Measurements from ENCODE around the gene IGSF11.
"Not testable (repeated sequence)": the region's sequence is repeated elsewhere in the genome, so short reads cannot be mapped to it uniquely, and the experiment has no call there.

The IGSF11 gene

GRCh38 chr3:118859950-118860349, 174.7 kb downstream of the IGSF11 start:
- no peak for DNase-seq

- not testable (repeated sequence) for DNase-seq
These were observed 183.0 kb downstream of the IGSF11 start for GRCh38 chr3:118851466-118852193.

DNA sequence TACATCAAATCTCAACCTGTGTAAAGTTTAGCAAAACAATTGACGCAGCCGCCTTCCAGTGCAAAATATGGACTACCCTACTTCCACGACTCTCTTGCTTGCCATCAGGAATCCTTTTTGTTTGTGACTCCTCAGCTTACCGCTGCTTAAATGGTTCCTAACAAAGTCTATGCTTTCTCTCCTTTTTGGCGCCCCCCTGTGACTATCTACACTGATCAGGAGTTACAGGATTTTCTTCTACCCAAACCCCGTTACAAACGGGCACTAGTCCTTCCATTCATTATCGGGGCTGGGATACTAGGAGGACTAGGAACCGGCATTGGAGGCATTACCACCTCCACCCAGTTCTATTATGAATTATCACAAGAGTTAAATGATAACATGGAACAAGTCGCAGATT, 184.0 kb downstream of the IGSF11 start:
- DNase-seq = no peak

Measured in stimulated activated CD4-positive, alpha-beta T cell treated with anti-CD3 and anti-CD28 coated beads, Interleukin-4, amount 100 ng/mL, for 24 hours (primary cell).